Measurements from ENCODE around the gene CILP2. TPM values are rescaled to one million over a fixed set of nuclear protein-coding genes. Genes with fewer than 3 reads are reported as not detected.
A peak's percentile ranks its signal among the peaks of the same experiment; 100 is the strongest.

Gene CILP2
- 0.20 and 0.25 TPM in 2 replicates for polyA plus RNA-seq (2011; rRNA removed)
- polyA minus RNA-seq (2011; rRNA and poly(A)+ RNA removed), result 0.13 and 0.18 TPM in 2 replicates

GRCh38 chr19:19538061-19538784, at the start of gene CILP2:
TSS of gene CILP2 (plus strand) at chr19:19538265. CDS start at chr19:19538350, 85 bp downstream.
- no peak for TF ChIP-seq CTCF (IDR thresholded peaks at IDR 0.05; ENCODE audit: low read depth, low read length)
- ChIA-PET POLR2A (no interaction called here), CTCF (interaction anchor here (1.0 kb wide), 1 partner anchor 106 kb away, joined by 4 read pairs; no protein-coding TSS in a partner anchor)
- DNase-seq (ENCODE audit: low read depth, low spot score), result no peak
- Histone ChIP-seq H3K9me3 (ENCODE audit: control insufficient read depth, insufficient read depth, low read length) (peaks cover 21% of the 10 kb centered on the region; the same call in 1 of the 2 replicates), H3K27me3 (ENCODE audit: control insufficient read depth, insufficient read depth, low read length) (peaks cover 26% of the 10 kb centered on the region), H3K27ac (ENCODE audit: low read depth, low read length) (no peak within 1 kb of the TSS), H3K4me3 (ENCODE audit: low read depth, low read length) (peak within 1 kb of the TSS; percentile 34; the same call in 1 of the 2 replicates)

DNA sequence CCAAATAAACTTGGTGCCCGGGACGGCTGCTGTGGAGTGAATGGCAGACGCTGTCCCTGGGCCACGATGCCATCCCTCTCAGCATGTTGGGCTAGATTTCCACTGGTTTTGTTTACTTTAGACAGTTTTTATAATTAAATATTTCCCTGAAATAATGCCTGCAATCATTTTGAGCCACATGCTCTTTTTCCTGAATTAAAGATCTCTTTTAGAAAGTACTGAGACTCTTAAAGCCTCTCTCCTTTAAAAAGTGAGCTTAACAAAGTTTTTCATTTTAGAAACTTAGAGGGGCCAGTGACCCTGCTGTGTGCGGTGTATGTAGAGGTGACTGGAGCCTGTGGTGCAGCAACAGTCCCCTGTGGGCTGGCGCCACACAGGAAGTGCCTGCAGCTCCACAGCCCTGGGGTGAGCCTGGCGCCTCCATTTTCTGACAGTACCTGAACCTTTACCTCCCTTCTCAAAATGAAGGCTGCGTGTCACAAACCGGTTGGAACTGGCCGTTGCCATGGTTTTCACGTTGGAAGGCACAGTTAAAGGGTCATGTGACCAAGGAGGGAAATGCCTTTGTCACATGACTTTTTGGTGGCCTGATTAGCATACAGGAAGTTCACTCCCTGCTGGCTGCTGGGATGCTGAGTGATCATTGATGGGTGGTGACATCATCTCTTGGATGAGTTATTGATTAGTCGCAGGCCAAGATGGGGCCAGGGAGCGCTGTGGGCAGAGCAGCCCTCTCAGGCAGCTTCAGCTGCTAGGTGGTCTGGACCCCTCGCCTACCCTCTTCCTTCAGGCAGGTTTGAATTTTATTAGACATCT, 49.0 kb upstream of the CILP2 start:
- H3K9me3 ChIP-seq (ENCODE audit: control insufficient read depth, insufficient read depth, low read length), result no peaks in the 10 kb centered on the region; the same call in 1 of the 2 replicates
- TF ChIP-seq CTCF (IDR thresholded peaks at IDR 0.05; ENCODE audit: low read depth, low read length), result no peak
- no peaks in the 10 kb centered on the region for H3K27me3 ChIP-seq (ENCODE audit: control insufficient read depth, insufficient read depth, low read length)
- POLR2A ChIA-PET, result interaction anchor here (1.4 to 1.5 kb wide), 2 partner anchors 84 to 125 kb away, joined by 3 to 5 read pairs; partner anchors contain the start of gene GATAD2A
- CTCF ChIA-PET, result interaction anchor here (0.8 to 5.5 kb wide), 7 partner anchors 27 to 147 kb away, joined by 3 to 147 read pairs (median 7); partner anchors contain the start of genes GATAD2A, NDUFA13 and TSSK6
- peak overlapping the region; percentile 90 for H3K27ac ChIP-seq (ENCODE audit: low read depth, low read length)
- peak overlapping the region; percentile 25 for H3K4me3 ChIP-seq (ENCODE audit: low read depth, low read length)
- peak; percentile 69 for DNase-seq (ENCODE audit: low read depth, low spot score)

DNA sequence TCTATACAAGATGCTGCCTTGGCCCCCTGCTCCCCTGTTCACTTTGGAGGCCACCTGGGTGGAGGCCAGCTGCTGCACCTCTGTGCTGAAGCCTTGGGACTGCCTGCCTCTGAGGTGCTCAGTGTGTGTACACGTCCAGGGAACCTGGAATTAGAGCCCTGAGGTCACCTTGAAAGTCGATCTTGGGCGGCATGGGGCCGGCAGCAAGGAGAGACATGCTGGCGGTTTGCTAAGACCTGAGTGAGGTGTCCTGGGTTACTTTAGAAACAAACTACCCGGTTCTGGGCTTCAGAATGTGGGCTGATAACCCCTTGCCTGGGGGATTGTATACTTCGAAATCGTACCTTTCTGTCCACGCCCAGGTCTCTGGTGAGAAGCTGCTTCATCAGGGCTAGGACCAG, 48.3 kb upstream of the CILP2 start:
- Histone ChIP-seq H3K27ac (ENCODE audit: low read depth, low read length) (peak overlapping the region; percentile 90), H3K9me3 (ENCODE audit: control insufficient read depth, insufficient read depth, low read length) (no peaks in the 10 kb centered on the region; the same call in 1 of the 2 replicates), H3K4me3 (ENCODE audit: low read depth, low read length) (no peak overlapping the region), H3K27me3 (ENCODE audit: control insufficient read depth, insufficient read depth, low read length) (no peaks in the 10 kb centered on the region)
- POLR2A ChIA-PET, result interaction anchor here (1.5 kb wide), 1 partner anchor 126 kb away, joined by 3 read pairs; no protein-coding TSS in a partner anchor
- CTCF ChIA-PET, result interaction anchor here (0.8 to 5.5 kb wide), 16 partner anchors 8 to 152 kb away, joined by 3 to 147 read pairs (median 4); partner anchors contain the start of genes GATAD2A, NDUFA13 and TSSK6
- no peak for TF ChIP-seq CTCF (IDR thresholded peaks at IDR 0.05; ENCODE audit: low read depth, low read length)
- DNase-seq (ENCODE audit: low read depth, low spot score), result no peak

DNA sequence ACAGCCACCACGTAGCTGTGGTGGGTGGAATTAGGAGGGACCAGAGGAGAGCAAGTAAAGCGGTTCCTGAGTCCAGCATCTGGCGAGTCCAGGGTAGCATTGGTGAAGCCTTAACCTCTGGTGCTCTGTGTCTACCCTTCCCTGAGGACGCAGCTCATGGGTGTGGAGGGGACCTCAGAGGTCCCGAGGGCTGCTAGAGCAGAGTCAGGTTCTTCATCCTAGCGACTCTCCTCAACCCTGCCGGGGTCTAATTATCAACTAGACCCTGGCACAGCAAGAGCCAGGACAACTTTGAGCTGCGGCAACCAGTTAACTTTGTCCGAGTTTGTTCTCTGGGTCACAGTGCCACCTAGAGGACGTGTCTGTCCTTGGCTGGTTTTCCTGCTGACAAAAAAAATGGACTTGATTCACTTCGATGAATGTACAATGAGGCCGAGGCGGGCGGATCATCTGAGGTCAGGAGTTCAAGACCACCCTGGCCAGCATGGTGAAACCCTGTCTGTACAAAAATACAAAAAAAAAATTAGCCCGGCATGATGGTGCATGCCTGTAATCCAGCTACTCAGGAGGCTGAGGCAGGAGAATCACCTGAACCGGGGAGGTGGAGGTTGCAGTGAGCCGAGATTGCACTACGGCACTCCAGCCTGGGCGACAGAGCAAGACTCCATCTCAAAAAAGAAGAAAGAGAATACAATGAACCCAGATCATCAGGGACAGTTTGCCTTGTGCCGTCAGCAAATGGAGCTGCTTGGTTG, 47.7 kb upstream of the CILP2 start:
- peak; percentile 87 for TF ChIP-seq CTCF (IDR thresholded peaks at IDR 0.05; ENCODE audit: low read depth, low read length)
- Histone ChIP-seq H3K4me3 (ENCODE audit: low read depth, low read length) (no peak overlapping the region), H3K27ac (ENCODE audit: low read depth, low read length) (peak overlapping the region; percentile 90), H3K27me3 (ENCODE audit: control insufficient read depth, insufficient read depth, low read length) (no peaks in the 10 kb centered on the region), H3K9me3 (ENCODE audit: control insufficient read depth, insufficient read depth, low read length) (no peaks in the 10 kb centered on the region; the same call in 1 of the 2 replicates)
- peak; percentile 68 for DNase-seq (ENCODE audit: low read depth, low spot score)
- ChIA-PET POLR2A (interaction anchor here (0.9 to 1.1 kb wide), 2 partner anchors 85 to 316 kb away, joined by 3 to 8 read pairs; partner anchors contain the start of gene GATAD2A), CTCF (interaction anchor here (0.6 to 5.5 kb wide), 24 partner anchors 9 to 169 kb away, joined by 3 to 147 read pairs (median 4); partner anchors contain the start of genes GATAD2A, NDUFA13 and TSSK6)
